H4 (cell line): ENCODE measurements around the gene BOD1L1. TPM values are rescaled to one million over a fixed set of nuclear protein-coding genes. Genes with fewer than 3 reads are reported as not detected.

Source experiments
- DNase-seq: peaks from one replicate; pipeline ENCODE4 v3.0.0-alpha.2; 2015; ENCODE audit warnings: low spot score
- total RNA-seq: library from RNA; depleted of rRNA; stranded (reverse); fragments of >200 nt; shearing (Covaris generic); gene quantifications from 2 replicates; pipeline ENCODE4 v1.2.3, GENCODE V29; 2014; rRNA removed

BOD1L1 gene
- total RNA-seq, 1 experiment from 2014 or later = 14.3 TPM

- no peak for DNase-seq
Observed at GRCh38 chr4:13526658-13527057, 100.9 kb downstream of the BOD1L1 start.

DNA sequence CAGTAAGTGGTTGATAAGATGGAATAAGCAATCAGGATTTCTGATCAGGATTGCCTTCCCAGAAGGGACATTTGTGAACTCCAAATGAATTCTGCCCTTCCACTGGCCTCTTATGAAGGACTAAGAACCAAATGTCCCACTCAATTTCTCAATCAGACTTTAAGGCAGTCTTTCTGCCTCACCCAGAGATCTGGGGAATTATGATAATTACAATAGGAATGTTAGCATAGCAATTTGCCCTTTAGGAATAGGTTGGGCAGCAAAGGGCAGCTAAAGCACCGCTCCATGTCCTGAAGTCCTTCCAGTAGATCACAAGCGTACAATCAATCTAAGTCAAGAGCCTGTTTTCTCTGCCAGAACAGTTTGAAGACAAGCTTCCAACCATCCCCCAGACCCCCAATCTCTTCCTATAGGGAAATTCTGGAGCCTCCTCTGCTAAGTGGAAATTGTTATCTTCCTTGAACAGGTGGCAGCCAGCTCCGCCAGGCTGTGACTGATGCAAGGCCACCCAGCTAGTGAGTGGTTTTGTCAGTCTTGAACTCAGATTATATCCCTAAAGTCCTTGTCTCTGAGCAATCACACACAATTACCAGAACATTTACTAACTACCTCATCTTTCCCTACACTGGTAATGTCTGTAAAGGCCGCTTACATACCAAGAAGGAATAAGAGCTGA, 101.8 kb downstream of the BOD1L1 start:
- DNase-seq = no peak

GRCh38 chr4:13524504-13525243, 102.9 kb downstream of the BOD1L1 start:
- DNase-seq = no peak

DNA sequence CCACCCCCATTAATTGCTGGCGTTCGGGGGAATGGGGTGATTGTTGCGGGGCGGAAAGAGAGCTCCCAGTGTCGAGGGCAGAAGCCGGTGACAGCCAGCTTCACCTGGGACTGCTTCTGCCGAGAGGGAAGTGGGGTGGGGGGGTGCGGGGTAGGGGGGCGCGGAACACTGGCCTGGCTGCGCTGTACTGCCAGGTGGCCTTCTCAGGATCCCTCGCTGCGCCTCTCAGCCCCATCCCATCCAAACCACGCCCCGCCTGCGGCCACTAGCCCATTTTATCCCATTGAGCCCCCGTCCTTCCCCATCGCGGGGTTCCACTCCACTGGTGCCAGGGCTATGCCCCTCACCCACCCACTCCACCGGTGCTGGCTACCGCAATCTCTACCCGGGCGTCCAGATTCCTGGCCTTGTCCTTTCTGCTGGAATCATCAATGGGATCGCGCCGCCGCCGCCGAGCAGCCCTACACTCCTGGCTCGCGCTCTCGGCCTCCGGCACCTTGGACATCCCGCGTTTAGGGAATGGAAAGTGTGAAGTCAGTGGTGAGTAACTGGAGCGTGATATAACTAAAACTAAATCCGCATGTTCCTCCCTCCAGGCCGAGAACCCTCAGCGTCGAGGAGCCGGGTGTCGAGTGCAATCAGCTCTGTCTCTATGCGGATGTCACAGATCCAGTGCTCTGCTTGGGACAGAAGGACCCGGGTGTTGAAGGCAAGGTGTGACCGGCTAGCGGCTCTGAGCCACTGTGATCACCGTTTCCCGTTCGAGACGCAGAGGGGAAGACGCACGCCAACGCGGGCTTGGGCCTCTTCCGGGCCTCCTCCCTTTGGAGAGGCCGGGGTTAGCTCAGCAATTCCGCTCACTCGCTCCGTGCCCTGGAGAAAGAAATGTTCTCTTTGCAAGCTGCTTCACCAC, 103.7 kb downstream of the BOD1L1 start:
- DNase-seq = no peak

DNA sequence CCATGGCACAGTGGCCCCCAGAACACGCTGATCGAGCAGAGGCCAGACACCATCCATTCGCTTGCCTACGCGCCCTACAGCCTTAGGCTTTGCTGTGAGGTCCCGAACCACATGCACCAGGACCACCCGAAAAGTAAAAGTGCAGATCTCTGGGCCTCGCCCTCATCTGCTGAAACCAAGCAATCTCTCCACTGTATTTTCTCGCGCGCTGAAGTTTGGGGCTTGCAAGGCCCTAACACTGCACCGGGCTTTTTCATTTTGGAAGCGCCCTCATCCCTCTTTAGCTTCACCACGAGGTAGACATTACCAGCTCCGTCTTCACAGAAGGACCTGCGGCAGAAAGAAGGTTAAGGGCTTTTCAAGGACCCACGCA, 104.4 kb downstream of the BOD1L1 start:
- no peak for DNase-seq

DNA sequence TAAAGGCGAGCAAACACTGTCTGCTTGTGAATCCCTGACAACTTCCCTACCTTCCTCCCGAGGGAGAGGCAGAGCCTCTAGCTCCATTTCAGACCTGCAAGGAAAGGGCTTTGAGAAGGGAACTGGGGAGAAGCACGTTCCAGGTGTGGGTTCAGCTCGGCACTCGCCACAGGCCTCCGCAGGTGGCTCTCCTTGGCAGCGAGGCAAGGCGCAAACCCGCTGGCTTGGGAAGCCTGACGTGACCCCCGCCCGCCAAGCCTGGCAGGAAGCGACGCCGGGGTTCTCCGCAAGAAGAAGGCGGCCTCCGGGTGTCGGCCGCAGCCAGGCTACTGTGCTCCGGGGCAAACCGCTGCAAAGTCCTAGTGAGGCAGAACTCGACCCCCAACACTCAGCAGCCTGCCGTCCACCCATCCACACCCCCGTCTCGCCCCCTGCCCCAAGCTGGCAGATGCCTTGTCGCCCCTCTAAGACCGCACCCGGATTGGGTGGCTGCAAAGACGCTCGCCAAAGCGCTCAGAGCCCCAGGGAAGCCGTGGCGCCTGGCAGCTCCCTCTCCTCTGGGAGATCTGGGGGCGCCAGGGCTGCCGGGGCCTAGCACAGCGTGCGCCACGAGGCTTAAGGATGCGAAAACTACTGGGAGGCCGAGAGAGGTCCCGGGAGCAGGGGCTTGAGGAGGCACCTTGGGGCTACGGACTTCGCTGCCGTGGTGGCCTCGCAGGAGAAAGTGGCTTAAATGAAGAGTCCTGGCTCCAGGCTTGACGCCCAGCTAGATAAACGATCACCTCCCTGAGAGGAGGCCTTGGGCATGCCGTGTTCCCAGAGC, 105.0 kb downstream of the BOD1L1 start:
- no peak for DNase-seq

- DNase-seq = no peak
Observed at GRCh38 chr4:13521047-13521446, 106.5 kb downstream of the BOD1L1 start.

Other genes with a start within 250 kb of the BOD1L1 start
- gene RAB28, start 143.4 kb downstream of the BOD1L1 start, total RNA-seq = 31.5 and 42.2 TPM in 2 replicates
- gene NKX3-2, start 83.2 kb downstream of the BOD1L1 start, total RNA-seq = 0.04 and 0.66 TPM in 2 replicates